ENCODE measurements around the gene ATP8A2. TPM values are rescaled to one million over a fixed set of nuclear protein-coding genes. Genes with fewer than 3 reads are reported as not detected.

Gene ATP8A2
- polyA plus RNA-seq, 3 donors from 2014 or later = 0.20 to 0.38 TPM; not detected in 1

DNA sequence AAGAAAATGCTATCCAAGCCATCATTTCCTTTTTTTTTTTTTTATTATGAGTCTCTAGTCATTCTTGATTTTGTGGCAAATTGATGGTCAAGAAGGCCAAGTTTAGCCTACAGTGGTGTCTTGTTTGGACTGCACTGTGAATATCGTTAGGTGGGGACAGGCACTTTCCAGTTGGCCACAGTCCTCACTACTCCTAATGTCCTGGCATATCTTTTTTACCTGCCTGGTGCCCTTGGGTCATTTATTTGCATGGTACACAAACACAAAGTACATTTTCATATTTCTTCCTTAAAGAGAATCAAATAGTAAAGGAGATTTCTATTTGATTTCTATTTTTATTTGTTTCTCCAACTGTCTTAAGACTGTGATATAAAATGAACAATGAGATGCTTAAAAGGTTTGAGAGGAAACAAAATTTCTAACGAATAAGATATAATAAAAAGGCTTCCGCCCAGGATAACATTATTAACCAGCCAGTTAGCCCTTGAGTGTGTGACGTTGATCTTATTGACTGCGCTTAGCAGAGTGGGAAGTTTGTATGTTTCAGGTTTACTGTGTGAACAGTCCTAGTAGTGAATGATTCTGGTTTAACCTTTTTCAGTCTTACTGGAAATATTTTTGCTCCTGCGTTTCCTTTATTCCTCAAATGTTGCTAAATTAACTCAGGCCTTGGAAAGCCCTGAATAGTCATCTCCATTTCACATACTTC lies 312.0 kb downstream of the ATP8A2 start:
- no peak for DNase-seq
- Mint-ChIP-seq H3K9me3 (no peaks in the 10 kb centered on the region), H3K27me3 (ENCODE audit: low read depth in 3 of 3) (peaks cover 0 to 3% (median 2%) of the 10 kb centered on the region in 3 donors), H3K27ac (no peak overlapping the region), H3K36me3 (no peaks in the 10 kb centered on the region), H3K4me3 (no peak overlapping the region), H3K4me1 (no peaks in the 10 kb centered on the region)

DNA sequence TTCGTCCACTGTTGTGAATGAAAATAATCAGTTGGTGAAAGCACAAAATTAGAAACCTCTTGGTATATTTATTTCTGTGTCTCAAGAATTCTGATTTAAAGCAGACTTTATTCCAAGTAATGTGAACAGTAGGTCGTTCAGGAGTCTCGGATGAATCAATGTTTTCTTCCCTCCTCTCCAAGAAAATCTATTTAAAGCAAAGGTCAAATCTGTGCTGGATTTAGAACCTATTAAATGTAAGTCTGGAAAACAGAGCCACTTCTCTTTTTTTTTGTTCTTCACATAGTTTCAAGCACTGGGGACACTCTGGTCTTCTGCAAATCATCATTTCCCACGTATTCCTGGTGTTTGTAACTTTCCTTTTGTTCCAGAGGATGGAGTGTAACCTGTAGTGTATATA lies 312.7 kb downstream of the ATP8A2 start:
- no peak overlapping the region for H3K27ac Mint-ChIP-seq
- peaks cover 0 to 3% (median 2%) of the 10 kb centered on the region in 3 donors for H3K27me3 Mint-ChIP-seq (ENCODE audit: low read depth in 3 of 3)
- no peaks in the 10 kb centered on the region for H3K4me1 Mint-ChIP-seq
- no peaks in the 10 kb centered on the region for H3K36me3 Mint-ChIP-seq
- no peaks in the 10 kb centered on the region for H3K9me3 Mint-ChIP-seq
- H3K4me3 Mint-ChIP-seq = no peak overlapping the region
- DNase-seq = no peak

DNA sequence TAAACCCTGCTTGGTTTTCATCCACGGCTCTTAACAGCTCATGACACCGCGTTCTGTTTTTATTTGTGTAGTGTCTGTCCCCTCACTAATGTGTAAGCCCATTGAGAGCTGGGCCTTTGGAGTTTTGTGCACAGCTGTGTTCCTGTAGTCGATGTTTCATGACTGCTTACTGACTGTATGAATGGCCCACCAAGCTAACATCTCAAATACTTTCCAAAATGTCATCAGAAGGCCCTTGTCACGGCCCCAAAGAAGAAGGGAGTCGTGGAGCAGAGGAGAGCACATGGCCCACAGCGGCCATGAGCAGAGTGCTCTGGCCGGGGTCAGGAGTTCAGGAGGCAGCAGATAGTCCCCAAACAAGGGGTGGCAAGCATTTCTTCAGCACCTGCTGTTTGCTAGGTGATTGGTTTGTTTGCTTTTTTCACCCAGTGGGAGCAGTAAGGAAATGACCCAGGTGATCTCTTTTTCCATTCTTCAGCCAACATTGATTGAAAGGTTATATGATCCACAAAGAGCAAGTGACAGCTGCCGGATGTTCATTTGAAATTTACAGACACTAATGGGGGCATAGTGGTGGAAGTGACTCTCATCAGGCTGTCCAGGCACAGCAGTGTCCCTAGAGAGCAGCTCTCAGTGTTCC lies 315.2 kb downstream of the ATP8A2 start:
- no peak overlapping the region for H3K4me3 Mint-ChIP-seq
- peaks cover 2 to 3% (median 3%) of the 10 kb centered on the region in 3 donors for H3K27me3 Mint-ChIP-seq (ENCODE audit: low read depth in 3 of 3)
- H3K27ac Mint-ChIP-seq = no peak overlapping the region
- no peaks in the 10 kb centered on the region for H3K4me1 Mint-ChIP-seq
- H3K36me3 Mint-ChIP-seq = no peaks in the 10 kb centered on the region
- DNase-seq = no peak
- H3K9me3 Mint-ChIP-seq = no peaks in the 10 kb centered on the region

DNA sequence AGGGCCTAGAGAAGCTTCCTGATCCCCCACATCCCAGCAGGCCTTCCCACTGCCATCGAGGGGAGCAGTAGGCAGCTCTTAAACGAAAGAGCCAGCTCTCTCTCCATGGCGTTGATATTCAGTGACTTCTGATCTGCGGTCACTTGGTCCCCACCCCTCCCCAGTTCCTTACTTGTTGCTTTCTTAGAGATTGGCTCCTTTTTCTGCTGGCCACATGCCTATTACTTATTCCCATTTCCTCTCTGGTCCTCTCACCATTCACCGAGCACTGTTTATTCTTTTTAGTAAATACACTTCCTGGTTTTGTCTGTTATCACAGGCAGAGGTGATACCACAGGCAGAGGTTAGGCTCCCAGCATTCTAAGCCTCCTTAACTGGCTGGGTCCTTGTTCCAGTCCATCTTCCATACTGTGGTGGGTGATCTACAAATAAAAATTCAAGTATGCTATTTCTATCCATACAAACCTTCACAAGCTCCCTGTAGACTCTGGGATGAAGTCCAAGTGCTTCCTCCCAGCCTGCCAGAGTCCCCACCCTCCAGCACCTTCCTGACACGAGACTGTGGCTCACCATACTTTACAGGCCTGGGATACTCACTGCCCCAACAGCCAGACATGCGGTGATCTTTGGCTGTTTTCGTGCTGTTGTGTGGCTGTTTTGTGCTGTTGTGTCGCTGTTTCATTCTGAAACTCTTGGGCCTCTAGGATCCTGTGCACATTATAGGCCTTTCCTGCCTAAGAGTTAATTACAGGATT lies 315.9 kb downstream of the ATP8A2 start:
- no peak overlapping the region for H3K4me3 Mint-ChIP-seq
- H3K27ac Mint-ChIP-seq = no peak overlapping the region
- no peak for DNase-seq
- H3K4me1 Mint-ChIP-seq = no peaks in the 10 kb centered on the region
- no peaks in the 10 kb centered on the region for H3K9me3 Mint-ChIP-seq
- peaks cover 2 to 5% (median 3%) of the 10 kb centered on the region in 3 donors for H3K27me3 Mint-ChIP-seq (ENCODE audit: low read depth in 3 of 3)
- H3K36me3 Mint-ChIP-seq = no peaks in the 10 kb centered on the region

DNA sequence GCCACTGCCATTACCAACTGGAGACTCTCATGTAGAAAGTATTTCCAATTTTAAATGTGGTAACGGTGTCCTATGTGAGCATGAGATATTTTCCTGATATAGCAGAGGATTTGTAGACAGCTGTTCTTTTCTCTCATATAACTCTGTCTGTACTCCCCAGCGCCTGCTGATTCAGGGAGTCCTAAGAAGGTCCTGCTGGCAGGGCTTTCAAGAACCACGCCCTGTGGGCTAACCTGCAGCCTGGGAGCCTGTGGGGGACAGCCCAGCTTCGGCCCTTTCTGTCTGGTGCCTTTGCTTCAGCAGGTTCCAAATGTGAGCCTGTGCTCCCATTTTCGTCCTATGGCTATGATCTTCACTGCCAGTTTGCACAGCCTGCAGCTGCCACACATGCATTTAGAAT lies 316.8 kb downstream of the ATP8A2 start:
- Mint-ChIP-seq H3K27ac (no peak overlapping the region), H3K36me3 (peaks cover 0 to 3% (median 0%) of the 10 kb centered on the region in 3 donors), H3K9me3 (peaks cover 0 to 2% (median 0%) of the 10 kb centered on the region in 6 donors), H3K4me3 (no peak overlapping the region), H3K4me1 (no peaks in the 10 kb centered on the region), H3K27me3 (ENCODE audit: low read depth in 3 of 3) (peaks cover 3 to 5% (median 5%) of the 10 kb centered on the region in 3 donors)
- DNase-seq = no peak

DNA sequence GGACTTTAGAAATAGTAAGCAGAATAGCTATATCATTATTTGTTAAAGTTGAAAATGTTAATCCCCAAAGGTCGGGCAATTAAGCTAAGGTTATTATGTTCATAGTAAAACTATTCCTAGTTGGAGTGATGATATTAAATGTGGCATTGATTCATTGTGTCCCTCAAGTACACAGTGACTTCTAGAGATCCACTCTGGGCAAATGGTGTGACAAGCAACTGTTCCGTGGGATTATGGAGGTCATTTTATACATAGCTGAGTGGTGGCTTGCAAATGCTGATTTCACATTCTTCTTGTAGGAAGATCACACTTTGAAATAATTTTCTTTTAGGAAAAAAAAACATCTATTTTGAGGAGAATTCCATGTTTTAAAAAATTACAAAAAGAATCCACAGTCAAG lies 317.8 kb downstream of the ATP8A2 start:
- Mint-ChIP-seq H3K27ac (no peak overlapping the region), H3K9me3 (peaks cover 0 to 2% (median 0%) of the 10 kb centered on the region in 6 donors), H3K27me3 (ENCODE audit: low read depth in 3 of 3) (peaks cover 4 to 7% (median 5%) of the 10 kb centered on the region in 3 donors), H3K4me1 (no peaks in the 10 kb centered on the region), H3K4me3 (no peak overlapping the region), H3K36me3 (peaks cover 0 to 3% (median 0%) of the 10 kb centered on the region in 3 donors)
- DNase-seq = no peak

DNA sequence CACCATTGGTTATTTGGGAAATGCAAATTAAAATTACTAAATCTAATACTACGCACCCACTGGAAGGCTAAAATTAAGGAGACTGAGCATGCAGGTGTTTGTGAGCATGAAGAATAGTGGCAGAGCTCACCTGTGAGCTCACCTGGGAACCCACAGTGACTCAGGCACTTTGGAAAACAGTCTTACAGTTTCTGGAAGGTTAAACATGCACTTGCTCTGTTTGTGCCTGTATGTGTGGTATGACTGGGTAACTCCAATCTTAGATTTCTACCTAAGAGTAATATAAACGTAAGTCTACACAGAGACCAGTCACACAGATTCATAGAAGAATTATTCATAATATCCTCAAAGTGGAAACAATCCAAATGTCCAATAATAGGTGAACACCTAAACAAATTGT lies 318.8 kb downstream of the ATP8A2 start:
- H3K9me3 Mint-ChIP-seq = peaks cover 0 to 2% (median 0%) of the 10 kb centered on the region in 6 donors
- peaks cover 0 to 3% (median under 1%) of the 10 kb centered on the region in 3 donors for H3K36me3 Mint-ChIP-seq
- no peaks in the 10 kb centered on the region for H3K4me1 Mint-ChIP-seq
- no peak overlapping the region for H3K4me3 Mint-ChIP-seq
- H3K27me3 Mint-ChIP-seq (ENCODE audit: low read depth in 3 of 3) = peaks cover 3 to 7% (median 4%) of the 10 kb centered on the region in 3 donors
- no peak overlapping the region for H3K27ac Mint-ChIP-seq
- DNase-seq = no peak

DNA sequence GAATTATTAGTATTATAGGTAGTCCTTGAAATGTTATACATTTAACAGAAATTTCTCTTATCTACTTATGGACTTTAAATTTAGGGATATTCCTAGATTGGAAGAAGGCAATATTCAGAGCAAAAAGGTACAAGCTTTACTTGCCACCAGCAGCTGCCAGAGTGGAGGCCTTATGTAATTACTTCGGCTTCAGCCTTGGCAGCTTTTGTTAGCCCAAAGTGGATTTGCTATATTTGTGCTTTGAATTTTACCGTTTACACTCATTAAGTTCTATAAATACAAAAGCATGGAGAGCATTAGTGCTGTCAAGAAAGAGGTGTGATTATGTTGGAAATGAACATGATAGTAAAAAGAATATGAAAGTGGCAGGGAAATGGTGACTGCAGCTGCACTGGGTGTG lies 319.9 kb downstream of the ATP8A2 start:
- no peaks in the 10 kb centered on the region for H3K4me1 Mint-ChIP-seq
- H3K27me3 Mint-ChIP-seq (ENCODE audit: low read depth in 3 of 3) = peaks cover 3 to 7% (median 4%) of the 10 kb centered on the region in 3 donors
- H3K4me3 Mint-ChIP-seq = no peak overlapping the region
- H3K36me3 Mint-ChIP-seq = peaks cover 0 to 3% (median 3%) of the 10 kb centered on the region in 3 donors
- peaks cover 0 to 2% (median 0%) of the 10 kb centered on the region in 6 donors for H3K9me3 Mint-ChIP-seq
- no peak overlapping the region for H3K27ac Mint-ChIP-seq
- DNase-seq = no peak

DNA sequence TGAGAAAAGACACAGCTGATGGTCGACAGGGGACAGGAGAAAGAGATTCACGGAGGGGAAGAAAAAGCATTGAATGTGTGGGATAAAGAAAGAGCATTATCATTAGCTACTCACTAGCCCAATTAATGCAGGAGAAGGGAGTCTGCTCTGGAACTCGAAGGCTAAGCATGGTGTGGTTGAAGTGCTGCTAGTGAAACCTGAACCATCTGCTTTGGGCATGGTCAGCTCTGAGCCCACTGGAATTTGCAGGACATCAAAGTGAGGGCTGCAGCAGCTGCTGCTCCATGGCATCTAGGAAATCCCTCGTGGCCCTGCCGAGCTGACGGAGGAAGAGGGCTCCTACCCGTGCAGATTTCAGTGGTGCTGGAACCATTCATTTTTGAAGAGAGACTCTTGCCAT lies 320.3 kb downstream of the ATP8A2 start:
- no peak for DNase-seq
- no peak overlapping the region for H3K27ac Mint-ChIP-seq
- H3K4me1 Mint-ChIP-seq = no peaks in the 10 kb centered on the region
- H3K27me3 Mint-ChIP-seq (ENCODE audit: low read depth in 3 of 3) = peaks cover 3 to 7% (median 3%) of the 10 kb centered on the region in 3 donors
- peaks cover 0 to 3% (median 3%) of the 10 kb centered on the region in 3 donors for H3K36me3 Mint-ChIP-seq
- no peak overlapping the region for H3K4me3 Mint-ChIP-seq
- peaks cover 0 to 2% (median 0%) of the 10 kb centered on the region in 6 donors for H3K9me3 Mint-ChIP-seq

DNA sequence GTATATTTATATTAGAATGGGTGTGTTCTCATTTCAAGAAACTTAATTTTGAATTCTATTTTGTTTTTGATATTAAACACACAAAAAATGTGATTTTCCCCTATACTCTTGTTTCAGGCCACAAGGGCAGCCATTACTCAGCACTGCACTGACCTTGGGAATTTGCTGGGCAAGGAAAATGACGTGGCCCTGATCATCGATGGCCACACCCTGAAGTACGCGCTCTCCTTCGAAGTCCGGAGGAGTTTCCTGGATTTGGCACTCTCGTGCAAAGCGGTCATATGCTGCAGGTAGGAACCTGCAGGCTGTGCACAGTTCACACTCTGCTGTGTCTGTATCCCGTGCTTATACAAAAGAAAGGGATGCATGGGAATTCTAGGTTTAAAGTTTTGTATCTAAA lies 327.3 kb downstream of the ATP8A2 start:
- Mint-ChIP-seq H3K4me3 (no peak overlapping the region), H3K27ac (no peak overlapping the region), H3K9me3 (no peaks in the 10 kb centered on the region), H3K4me1 (no peaks in the 10 kb centered on the region), H3K36me3 (peaks cover 0 to 3% (median 0%) of the 10 kb centered on the region in 3 donors), H3K27me3 (ENCODE audit: low read depth in 3 of 3) (peaks cover 3 to 12% (median 7%) of the 10 kb centered on the region in 3 donors)
- DNase-seq = no peak

DNA sequence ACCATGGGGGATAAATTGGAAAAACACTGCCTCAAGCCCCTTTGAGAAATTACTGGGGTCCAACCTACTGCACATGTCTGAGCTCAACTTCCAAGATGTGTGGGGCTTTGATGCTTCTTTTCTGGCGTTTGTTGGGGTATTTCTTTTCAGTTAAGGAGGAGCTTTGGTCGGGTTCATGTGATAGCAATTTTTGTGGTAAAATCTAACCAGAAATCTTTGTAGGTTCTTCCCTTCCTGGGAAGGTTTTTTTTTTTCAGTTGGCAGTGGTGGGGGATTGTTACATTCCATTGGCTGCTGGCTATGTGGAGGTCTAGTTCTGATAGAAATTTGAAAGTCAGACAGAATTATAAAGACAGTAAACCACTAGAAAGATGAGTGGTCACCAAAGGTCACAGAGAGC lies 327.8 kb downstream of the ATP8A2 start:
- H3K4me3 Mint-ChIP-seq = no peak overlapping the region
- H3K36me3 Mint-ChIP-seq = peaks cover 0 to 3% (median 0%) of the 10 kb centered on the region in 3 donors
- H3K27me3 Mint-ChIP-seq (ENCODE audit: low read depth in 3 of 3) = peaks cover 3 to 12% (median 7%) of the 10 kb centered on the region in 3 donors
- DNase-seq = no peak
- no peaks in the 10 kb centered on the region for H3K4me1 Mint-ChIP-seq
- no peaks in the 10 kb centered on the region for H3K9me3 Mint-ChIP-seq
- no peak overlapping the region for H3K27ac Mint-ChIP-seq

DNA sequence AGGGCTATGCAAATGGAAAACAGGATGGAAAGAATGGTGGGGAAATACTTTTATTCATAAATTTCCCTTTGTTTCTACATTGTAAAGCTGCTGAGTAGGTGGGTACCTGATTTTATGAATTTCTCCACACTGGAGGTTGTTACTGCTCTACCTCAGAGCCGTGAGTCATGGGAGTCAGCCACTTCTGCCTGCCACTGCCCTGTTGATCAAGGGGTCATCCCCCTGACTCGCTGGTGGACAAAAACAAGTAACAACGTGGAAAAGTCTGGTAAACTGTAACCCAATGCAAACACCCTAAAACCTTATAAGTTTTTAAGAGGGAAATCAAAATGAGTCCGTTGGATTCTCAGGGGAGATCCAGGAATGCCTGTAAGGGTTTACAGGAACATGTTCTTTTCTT lies 329.5 kb downstream of the ATP8A2 start:
- H3K27me3 Mint-ChIP-seq (ENCODE audit: low read depth in 3 of 3) = peaks cover 3 to 12% (median 10%) of the 10 kb centered on the region in 3 donors
- H3K36me3 Mint-ChIP-seq = no peaks in the 10 kb centered on the region
- no peak overlapping the region for H3K4me3 Mint-ChIP-seq
- H3K27ac Mint-ChIP-seq = no peak overlapping the region
- DNase-seq = no peak
- no peaks in the 10 kb centered on the region for H3K9me3 Mint-ChIP-seq
- no peaks in the 10 kb centered on the region for H3K4me1 Mint-ChIP-seq

DNA sequence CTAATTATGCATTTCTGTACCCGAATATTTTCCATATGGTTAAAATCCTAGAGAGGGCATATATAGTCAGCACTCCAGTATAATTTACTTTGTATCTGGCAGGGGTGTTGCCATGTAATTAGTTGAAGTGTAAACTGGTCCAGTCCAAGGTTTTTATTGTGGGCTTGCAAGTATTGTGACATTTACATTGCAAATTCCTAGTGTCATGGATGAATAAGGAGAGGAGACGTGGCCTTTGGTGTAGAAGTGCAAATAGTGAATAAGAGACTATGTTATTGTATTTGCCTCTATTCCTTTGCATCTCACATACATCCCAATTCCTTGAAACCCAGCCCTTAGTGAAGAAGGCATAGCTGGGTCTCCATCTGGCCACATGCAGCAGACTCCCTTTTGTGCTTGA lies 330.6 kb downstream of the ATP8A2 start:
- no peak overlapping the region for H3K27ac Mint-ChIP-seq
- no peaks in the 10 kb centered on the region for H3K36me3 Mint-ChIP-seq
- peaks cover 3 to 9% (median 8%) of the 10 kb centered on the region in 3 donors for H3K27me3 Mint-ChIP-seq (ENCODE audit: low read depth in 3 of 3)
- no peaks in the 10 kb centered on the region for H3K4me1 Mint-ChIP-seq
- DNase-seq = no peak
- no peak overlapping the region for H3K4me3 Mint-ChIP-seq
- no peaks in the 10 kb centered on the region for H3K9me3 Mint-ChIP-seq

DNA sequence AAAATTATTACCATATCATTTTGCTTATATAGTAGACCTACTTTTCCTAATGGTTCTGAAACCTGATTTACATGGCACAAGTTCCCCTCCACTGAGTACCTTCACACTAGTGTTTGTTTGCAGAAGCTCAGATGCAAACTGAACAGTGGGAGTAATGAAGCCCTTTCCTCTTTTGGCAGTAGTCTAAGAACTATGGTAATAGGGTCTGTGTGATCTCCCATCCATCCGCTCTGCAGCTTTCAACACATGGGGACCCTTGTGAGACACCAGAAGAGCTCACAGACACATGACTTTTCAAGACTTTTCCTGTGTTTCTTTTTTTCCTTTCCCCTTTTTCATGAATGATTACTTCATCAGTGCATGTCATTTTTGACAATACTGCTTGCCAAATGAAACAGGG lies 336.0 kb downstream of the ATP8A2 start:
- no peak overlapping the region for H3K4me3 Mint-ChIP-seq
- H3K4me1 Mint-ChIP-seq = no peaks in the 10 kb centered on the region
- no peak for DNase-seq
- H3K27ac Mint-ChIP-seq = no peak overlapping the region
- H3K9me3 Mint-ChIP-seq = no peaks in the 10 kb centered on the region
- H3K36me3 Mint-ChIP-seq = no peaks in the 10 kb centered on the region
- peaks cover 0 to 8% (median 0%) of the 10 kb centered on the region in 3 donors for H3K27me3 Mint-ChIP-seq (ENCODE audit: low read depth in 3 of 3)

Measured in immature natural killer cell (primary cell).